Astrocyte (in vitro differentiated cells and primary cell): ENCODE measurements around the gene JADE1.

Experiments
- EZH2 ChIP-seq: IDR thresholded peaks from 2 replicates; pipeline ENCODE4 v1.6.1; 2012; ENCODE audit warnings: mild to moderate bottlenecking, low read length, inconsistent platforms; ENCODE audit not compliant: insufficient read depth
- TF ChIP-seq, protein P1 (sequence below): IDR thresholded peaks from 2 replicates; pipeline ENCODE4 v1.5.1; 2011; ENCODE audit warnings: low read depth, mild to moderate bottlenecking, inconsistent platforms, low read length, moderate library complexity; ENCODE audit not compliant: insufficient read depth

- TF ChIP-seq, protein P1, sequence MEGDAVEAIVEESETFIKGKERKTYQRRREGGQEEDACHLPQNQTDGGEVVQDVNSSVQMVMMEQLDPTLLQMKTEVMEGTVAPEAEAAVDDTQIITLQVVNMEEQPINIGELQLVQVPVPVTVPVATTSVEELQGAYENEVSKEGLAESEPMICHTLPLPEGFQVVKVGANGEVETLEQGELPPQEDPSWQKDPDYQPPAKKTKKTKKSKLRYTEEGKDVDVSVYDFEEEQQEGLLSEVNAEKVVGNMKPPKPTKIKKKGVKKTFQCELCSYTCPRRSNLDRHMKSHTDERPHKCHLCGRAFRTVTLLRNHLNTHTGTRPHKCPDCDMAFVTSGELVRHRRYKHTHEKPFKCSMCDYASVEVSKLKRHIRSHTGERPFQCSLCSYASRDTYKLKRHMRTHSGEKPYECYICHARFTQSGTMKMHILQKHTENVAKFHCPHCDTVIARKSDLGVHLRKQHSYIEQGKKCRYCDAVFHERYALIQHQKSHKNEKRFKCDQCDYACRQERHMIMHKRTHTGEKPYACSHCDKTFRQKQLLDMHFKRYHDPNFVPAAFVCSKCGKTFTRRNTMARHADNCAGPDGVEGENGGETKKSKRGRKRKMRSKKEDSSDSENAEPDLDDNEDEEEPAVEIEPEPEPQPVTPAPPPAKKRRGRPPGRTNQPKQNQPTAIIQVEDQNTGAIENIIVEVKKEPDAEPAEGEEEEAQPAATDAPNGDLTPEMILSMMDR: no peak
- no peak for TF ChIP-seq EZH2
Observed at GRCh38 chr4:128827296-128827695, 17.8 kb downstream of the JADE1 start.
